DND-41 (cell line): ENCODE data around the gene SFXN5.
"Not testable (repeated sequence)": the region's sequence is repeated elsewhere in the genome, so short reads cannot be mapped to it uniquely, and the experiment has no call there.

ENCODE experiments used
- ATAC-seq: fragments of 200-7000 bp; cut with Tn5 transposase; 3 replicates; pipeline ENCODE4 v1.9.1; 2021; ENCODE audit warnings: low read depth; ENCODE audit not compliant: insufficient read depth
- DNase-seq: peaks from one replicate; pipeline ENCODE4 v3.0.0-alpha.2; 2020
- H2AFZ ChIP-seq: 2 replicates; pipeline ENCODE4 v1.6.0; 2012; ENCODE audit warnings: low read depth, low read length
- H3K27ac ChIP-seq: 2 replicates; pipeline ENCODE4 v1.5.1; 2012; ENCODE audit warnings: low read length, inconsistent platforms
- H3K27me3 ChIP-seq: fragments of 200-600 bp; sonication (generic); 2 replicates; pipeline ENCODE4 v1.6.0; 2012; ENCODE audit warnings: low read length, mild to moderate bottlenecking, inconsistent platforms; ENCODE audit not compliant: insufficient read depth, poor library complexity
- H3K36me3 ChIP-seq: 2 replicates; pipeline ENCODE4 v1.5.1; 2012; ENCODE audit warnings: low read length, inconsistent platforms; ENCODE audit not compliant: insufficient read depth
- H3K4me1 ChIP-seq: 2 replicates; pipeline ENCODE4 v1.5.1; 2012; ENCODE audit warnings: mild to moderate bottlenecking, low read length; ENCODE audit not compliant: insufficient read depth
- H3K4me2 ChIP-seq: 2 replicates; pipeline ENCODE4 v1.6.0; 2012; ENCODE audit warnings: mild to moderate bottlenecking, moderate library complexity, low read length, inconsistent platforms; ENCODE audit not compliant: insufficient read depth
- H3K4me3 ChIP-seq, 2 experiments: fragments of 200-600 bp in 1 of 2; shearing (Covaris generic) in 1 of 2; 2 replicates each; pipeline ENCODE4 v1.5.1; 2012 to 2016; ENCODE audit warnings: inconsistent platforms in 2 of 2, low read length in 2 of 2, mild to moderate bottlenecking in 2 of 2, low read depth in 1 of 2, moderate library complexity in 1 of 2
- H3K79me2 ChIP-seq: 2 replicates; pipeline ENCODE4 v1.6.0; 2012; ENCODE audit warnings: low read length, inconsistent platforms; ENCODE audit not compliant: insufficient read depth
- H3K9ac ChIP-seq: 2 replicates; pipeline ENCODE4 v1.6.0; 2012; ENCODE audit warnings: low read depth, mild to moderate bottlenecking, inconsistent platforms, low read length, moderate library complexity
- H3K9me3 ChIP-seq: 2 replicates; pipeline ENCODE4 v1.5.1; 2012; ENCODE audit warnings: low read length, moderate library complexity, mild to moderate bottlenecking, inconsistent platforms; ENCODE audit not compliant: insufficient read depth, severe bottlenecking
- H4K20me1 ChIP-seq: 2 replicates; pipeline ENCODE4 v1.6.0; 2012; ENCODE audit warnings: low read length; ENCODE audit not compliant: insufficient read depth
- CTCF ChIP-seq: IDR thresholded peaks from 2 replicates; pipeline ENCODE4 v1.5.1; 2012; ENCODE audit warnings: borderline replicate concordance, low read length, moderate library complexity, mild to moderate bottlenecking; ENCODE audit not compliant: poor library complexity, severe bottlenecking; ENCODE audit errors: extremely low read depth
- EZH2 ChIP-seq: IDR thresholded peaks from 3 replicates; pipeline ENCODE4 v1.6.1; 2012; ENCODE audit warnings: borderline replicate concordance, low read depth, mild to moderate bottlenecking, moderate library complexity, low read length, inconsistent platforms; ENCODE audit not compliant: severe bottlenecking

Gene SFXN5

DNA sequence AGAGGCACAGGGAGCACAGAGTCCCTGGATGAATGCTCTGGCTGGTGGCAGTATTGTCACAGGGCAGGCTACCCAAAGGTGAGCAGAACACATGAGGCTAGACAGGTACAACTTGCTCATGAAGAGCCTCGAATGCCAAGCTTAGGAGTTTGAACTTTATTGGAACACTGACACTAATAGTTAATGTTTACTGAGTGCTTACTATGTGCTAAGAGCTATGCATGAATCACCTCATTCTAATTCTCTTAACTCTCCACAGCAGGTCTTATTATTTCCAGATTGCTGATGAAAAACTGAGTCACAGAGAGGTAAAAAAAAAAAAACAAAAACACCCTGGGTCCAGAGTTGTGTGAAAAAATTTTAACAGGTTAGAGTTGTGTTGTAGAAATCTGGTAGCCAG is 160.3 kb downstream of the SFXN5 start:
- H3K4me3 ChIP-seq: no peak overlapping the region
- no peaks in the 10 kb centered on the region for H3K36me3 ChIP-seq
- ATAC-seq: no peak
- no peaks in the 10 kb centered on the region for H3K79me2 ChIP-seq
- no peak overlapping the region for H3K27ac ChIP-seq
- H4K20me1 ChIP-seq: no peaks in the 10 kb centered on the region
- H3K9me3 ChIP-seq: no peaks in the 10 kb centered on the region
- peaks cover 19% of the 10 kb centered on the region for H3K27me3 ChIP-seq
- H2AFZ ChIP-seq: no peak overlapping the region
- H3K9ac ChIP-seq: no peak overlapping the region
- TF ChIP-seq CTCF (no peak), EZH2 (no peak)
- no peaks in the 10 kb centered on the region for H3K4me1 ChIP-seq
- H3K4me2 ChIP-seq: no peak overlapping the region
- no peak for DNase-seq

DNA sequence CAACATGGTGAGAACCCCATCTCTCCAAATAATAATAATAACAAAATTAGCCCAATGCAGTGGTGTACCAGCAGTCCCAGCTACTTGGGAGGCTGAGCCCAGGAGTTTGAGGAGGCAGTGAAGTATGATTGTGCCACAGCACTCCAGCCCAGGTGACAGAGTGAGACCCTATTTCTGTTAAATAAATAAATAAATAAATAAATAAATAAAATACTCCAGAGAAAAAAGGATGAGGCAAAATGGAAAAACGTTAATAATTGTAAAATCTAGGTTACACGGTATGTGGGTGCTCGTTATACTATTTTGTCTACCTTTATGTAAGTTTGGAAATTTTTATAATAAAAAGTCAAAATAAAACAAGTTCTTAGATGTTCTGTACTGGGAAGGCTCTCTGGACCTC is 162.8 kb downstream of the SFXN5 start:
- Histone ChIP-seq H3K9ac (no peak overlapping the region), H3K27ac (no peak overlapping the region), H3K4me1 (no peaks in the 10 kb centered on the region), H2AFZ (no peak overlapping the region), H3K4me3 (no peak overlapping the region), H3K27me3 (peaks cover 13% of the 10 kb centered on the region), H4K20me1 (no peaks in the 10 kb centered on the region), H3K36me3 (no peaks in the 10 kb centered on the region), H3K4me2 (no peak overlapping the region), H3K79me2 (no peaks in the 10 kb centered on the region), H3K9me3 (no peaks in the 10 kb centered on the region)
- TF ChIP-seq EZH2 (no peak), CTCF (no peak)
- ATAC-seq (no peak), DNase-seq (no peak)

DNA sequence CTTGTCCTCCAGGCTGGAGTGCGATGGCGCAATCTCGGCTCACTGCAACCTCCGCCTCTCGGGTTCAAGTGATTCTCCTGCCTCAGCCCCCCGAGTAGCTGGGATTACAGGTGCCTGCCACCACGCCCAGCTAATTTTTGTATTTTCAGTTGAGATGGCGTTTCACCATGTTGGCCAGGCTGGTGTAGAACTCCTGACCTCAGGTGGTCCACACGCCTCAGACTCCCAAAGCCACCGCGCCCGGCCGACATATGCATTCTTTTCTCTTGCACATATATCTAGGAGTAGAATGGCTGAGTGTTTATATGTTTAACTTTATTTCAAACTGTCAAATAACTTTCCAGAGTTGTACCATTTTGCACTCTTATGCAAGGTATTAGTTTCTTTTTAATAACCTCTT is 164.1 kb downstream of the SFXN5 start:
- ATAC-seq, H3K4me1 ChIP-seq, H3K36me3 ChIP-seq, DNase-seq, H2AFZ ChIP-seq, H4K20me1 ChIP-seq, H3K9ac ChIP-seq, H3K4me2 ChIP-seq, H3K4me3 ChIP-seq, H3K27ac ChIP-seq, H3K79me2 ChIP-seq, H3K9me3 ChIP-seq: not testable (repeated sequence)
- peaks cover 15% of the 10 kb centered on the region for H3K27me3 ChIP-seq

- Histone ChIP-seq H3K9ac (no peak overlapping the region), H3K4me1 (no peaks in the 10 kb centered on the region), H3K27me3 (peaks cover 15% of the 10 kb centered on the region), H3K9me3 (no peaks in the 10 kb centered on the region), H2AFZ (no peak overlapping the region), H3K27ac (no peak overlapping the region), H3K4me3 (no peak overlapping the region), H4K20me1 (no peaks in the 10 kb centered on the region), H3K4me2 (no peak overlapping the region), H3K36me3 (no peaks in the 10 kb centered on the region), H3K79me2 (no peaks in the 10 kb centered on the region)
- ATAC-seq: no peak
- no peak for TF ChIP-seq CTCF
- no peak for TF ChIP-seq EZH2
- no peak for DNase-seq
These were observed 170.1 kb downstream of the SFXN5 start for GRCh38 chr2:72901426-72901825.
